HepG2 (cell line): ENCODE results near the gene TUT1. TPM values are rescaled to one million over a fixed set of nuclear protein-coding genes. Genes with fewer than 3 reads are reported as not detected.

Experiments used
- BHLHE40 ChIP-seq: IDR thresholded peaks from 2 replicates; pipeline ENCODE4 v1.6.1; 2011; ENCODE audit warnings: low read length, improper control_type of control experiment
- CBX1 ChIP-seq: IDR thresholded peaks from one replicate; pipeline ENCODE4 v1.6.1; 2016; ENCODE audit warnings: antibody characterized with exemption, low read depth
- CEBPB ChIP-seq: IDR thresholded peaks from 2 replicates; pipeline ENCODE4 v1.6.1; 2011; ENCODE audit warnings: low read depth, low read length, improper control_type of control experiment, borderline replicate concordance
- FOXO1 ChIP-seq: sonication (generic); formaldehyde crosslinking; IDR thresholded peaks from 2 replicates; pipeline ENCODE4 v1.4.0; 2020; ENCODE audit warnings: missing genetic modification reagents
- HNRNPL ChIP-seq: fragments of 200-400 bp; formaldehyde crosslinking; IDR thresholded peaks from 2 replicates; pipeline ENCODE4 v1.6.1; 2017; ENCODE audit warnings: mild to moderate bottlenecking, low read depth, low read length
- KAT8 ChIP-seq: IDR thresholded peaks from 2 replicates; pipeline ENCODE4 v1.6.1; 2016; ENCODE audit warnings: missing genetic modification reagents, missing compliant biosample characterization
- KDM5B ChIP-seq: sonication (generic); formaldehyde crosslinking; IDR thresholded peaks from 2 replicates; pipeline ENCODE4 v1.4.0; 2020; ENCODE audit warnings: missing genetic modification reagents, mild to moderate bottlenecking, borderline replicate concordance
- NCOA5 ChIP-seq: sonication (generic); formaldehyde crosslinking; IDR thresholded peaks from 2 replicates; pipeline ENCODE4 v1.4.0; 2020; ENCODE audit warnings: missing genetic modification reagents
- NFE2L1 ChIP-seq: sonication (generic); formaldehyde crosslinking; IDR thresholded peaks from 2 replicates; pipeline ENCODE4 v1.4.0; 2020; ENCODE audit warnings: missing genetic modification reagents, mild to moderate bottlenecking, borderline replicate concordance
- NR2C2 ChIP-seq: sonication (generic); formaldehyde crosslinking; IDR thresholded peaks from 2 replicates; pipeline ENCODE4 v1.4.0; 2020; ENCODE audit warnings: missing genetic modification reagents, mild to moderate bottlenecking, moderate library complexity, borderline replicate concordance
- ONECUT2 ChIP-seq: sonication (generic); formaldehyde crosslinking; IDR thresholded peaks from 2 replicates; pipeline ENCODE4 v1.4.0; 2020; ENCODE audit warnings: missing genetic modification reagents
- POLR2AphosphoS5 ChIP-seq: IDR thresholded peaks from 2 replicates; pipeline ENCODE4 v1.6.1; 2012; ENCODE audit warnings: low read depth, low read length
- SAFB2 ChIP-seq: sonication (generic); formaldehyde crosslinking; IDR thresholded peaks from 2 replicates; pipeline ENCODE4 v1.5.1; 2020; ENCODE audit warnings: missing genetic modification reagents, low read depth, mild to moderate bottlenecking, borderline replicate concordance
- SMYD3 ChIP-seq: sonication (generic); formaldehyde crosslinking; IDR thresholded peaks from 2 replicates; pipeline ENCODE4 v1.8.1; 2023; ENCODE audit warnings: mild to moderate bottlenecking, missing genetic modification reagents
- XRCC5 ChIP-seq: fragments of 200-400 bp; formaldehyde crosslinking; optimal IDR thresholded peaks from 2 replicates; pipeline ENCODE3; 2017; ENCODE audit warnings: mild to moderate bottlenecking, low read length
- ZBED4 ChIP-seq: sonication (generic); formaldehyde crosslinking; IDR thresholded peaks from 2 replicates; pipeline ENCODE4 v1.4.0; 2020; ENCODE audit warnings: missing genetic modification reagents, borderline replicate concordance
- ZBTB1 ChIP-seq: sonication (generic); formaldehyde crosslinking; IDR thresholded peaks from 2 replicates; pipeline ENCODE4 v1.4.0; 2020; ENCODE audit warnings: missing genetic modification reagents, borderline replicate concordance
- ZBTB20 ChIP-seq: sonication (generic); formaldehyde crosslinking; IDR thresholded peaks from 2 replicates; pipeline ENCODE4 v1.8.1; 2023; ENCODE audit warnings: missing genetic modification reagents, low read depth, mild to moderate bottlenecking, borderline replicate concordance
- ZFP1 ChIP-seq: IDR thresholded peaks from 2 replicates; pipeline ENCODE4 v1.6.1; 2016
- ZFP36 ChIP-seq: fragments of 150-350 bp; IDR thresholded peaks from 2 replicates; pipeline ENCODE4 v1.6.1; 2018; ENCODE audit warnings: borderline replicate concordance, low read length, low read depth; ENCODE audit not compliant: partially characterized antibody
- ZMYM4 ChIP-seq: sonication (generic); formaldehyde crosslinking; IDR thresholded peaks from 2 replicates; pipeline ENCODE4 v1.8.1; 2023; ENCODE audit warnings: mild to moderate bottlenecking, missing genetic modification reagents
- ZNF17 ChIP-seq: sonication (generic); formaldehyde crosslinking; IDR thresholded peaks from 2 replicates; pipeline ENCODE4 v1.5.0; 2020; ENCODE audit warnings: mild to moderate bottlenecking, missing genetic modification reagents
- ZNF282 ChIP-seq: fragments of 450-650 bp; IDR thresholded peaks from 2 replicates; pipeline ENCODE4 v1.6.1; 2018; ENCODE audit not compliant: partially characterized antibody
- ZNF343 ChIP-seq: sonication (generic); formaldehyde crosslinking; IDR thresholded peaks from 2 replicates; pipeline ENCODE4 v1.4.0; 2020; ENCODE audit warnings: mild to moderate bottlenecking, missing genetic modification reagents
- ZNF383 ChIP-seq: sonication (generic); formaldehyde crosslinking; IDR thresholded peaks from 2 replicates; pipeline ENCODE4 v1.4.0; 2020; ENCODE audit warnings: missing genetic modification reagents, mild to moderate bottlenecking, borderline replicate concordance
- ZNF562 ChIP-seq: sonication (generic); formaldehyde crosslinking; IDR thresholded peaks from 2 replicates; pipeline ENCODE4 v1.8.0; 2022; ENCODE audit warnings: missing genetic modification reagents, borderline replicate concordance
- ZNF598 ChIP-seq: sonication (generic); formaldehyde crosslinking; IDR thresholded peaks from 2 replicates; pipeline ENCODE4 v1.5.1; 2020; ENCODE audit warnings: mild to moderate bottlenecking, missing genetic modification reagents, borderline replicate concordance
- ZNF614 ChIP-seq: IDR thresholded peaks from 2 replicates; pipeline ENCODE4 v1.6.1; 2018; ENCODE audit warnings: missing biosample characterization, missing genetic modification reagents, inconsistent platforms, borderline replicate concordance
- ZNF747 ChIP-seq: sonication (generic); formaldehyde crosslinking; IDR thresholded peaks from 2 replicates; pipeline ENCODE4 v1.8.1; 2023; ENCODE audit warnings: missing genetic modification reagents, mild to moderate bottlenecking, borderline replicate concordance
- ZNF777 ChIP-seq: sonication (generic); formaldehyde crosslinking; IDR thresholded peaks from 2 replicates; pipeline ENCODE4 v1.4.0; 2020; ENCODE audit warnings: missing genetic modification reagents
- polyA plus RNA-seq, 8 experiments: library from polyadenylated mRNA; depleted of rRNA in 3 of 8; stranded (reverse) in 7 of 8; unstranded in 1 of 8; fragments of >200 nt; fragmentation: Illumina TruSeq in 4 of 8; extraction: Trizol in 4 of 8; gene quantifications; 2 replicates each; pipeline versions ENCODE4 v1.2.1 to v1.2.3, GENCODE V29; 2011 to 2016; ENCODE audit warnings: low read depth in 4 of 8, missing spikeins in 1 of 8, mixed read lengths in 1 of 8; ENCODE audit not compliant: insufficient read depth in 1 of 8
- total RNA-seq, 5 experiments: library from RNA; depleted of rRNA; stranded (reverse); fragments of >200 nt; fragmentation: Illumina TruSeq; extraction: Trizol; gene quantifications; 2 replicates each; pipeline ENCODE4 v1.2.3, GENCODE V29; 2016; ENCODE audit warnings: low read depth in 1 of 5

The TUT1 gene
- total and polyA plus RNA-seq, 2 of the 13 experiments (the other 11 are each of a cell fraction or from before 2014, with no cell fraction given), result 9.7 to 14.3 TPM

GRCh38 chr11:62542750-62543567, 48.4 kb downstream of the TUT1 start (continued):
- TF ChIP-seq ZFP36 (no peak), CBX1 (peak; percentile 28), ZNF598 (CRISPR knock-in tag) (0 out of 2 replicates have a peak, but pooled peaks have one; percentile 58), NCOA5 (CRISPR knock-in tag) (no peak), ZMYM4 (0 out of 2 replicates have a peak, but pooled peaks have one; percentile 48), ZBTB1 (CRISPR knock-in tag) (no peak), NR2C2 (no peak), KDM5B (CRISPR knock-in tag) (no peak), ZNF614 (CRISPR knock-in tag) (no peak), SAFB2 (CRISPR knock-in tag) (no peak; the same call in 1 of the 2 replicates), ZNF343 (CRISPR knock-in tag) (no peak), XRCC5 (peak; percentile 71), ZNF17 (no peak), FOXO1 (0 out of 2 replicates have a peak, but pooled peaks have one; percentile 39), BHLHE40 (no peak), ONECUT2 (CRISPR knock-in tag) (no peak), SMYD3 (CRISPR knock-in tag) (no peak), HNRNPL (0 out of 2 replicates have a peak, but pooled peaks have one; percentile 33), ZNF282 (no peak), ZBED4 (CRISPR knock-in tag) (no peak), ZBTB20 (CRISPR knock-in tag) (no peak), KAT8 (CRISPR knock-in tag) (no peak), ZNF383 (no peak), ZFP1 (no peak), ZNF562 (no peak), NFE2L1 (no peak), ZNF777 (peak; percentile 22; the same call in 1 of the 2 replicates), CEBPB (no peak), ZNF747 (CRISPR knock-in tag) (no peak), POLR2AphosphoS5 (no peak)
